Dedifferentiated amniotic fluid mesenchymal stem cell (primary cell): Measurements from ENCODE around the gene EEFSEC.
A peak's percentile ranks its signal among the peaks of the same experiment; 100 is the strongest.

Experiments used
- DNase-seq: peaks from one replicate; pipeline ENCODE4 v3.0.0-alpha.2; 2016; ENCODE audit errors: extremely low spot score

The EEFSEC gene

DNA sequence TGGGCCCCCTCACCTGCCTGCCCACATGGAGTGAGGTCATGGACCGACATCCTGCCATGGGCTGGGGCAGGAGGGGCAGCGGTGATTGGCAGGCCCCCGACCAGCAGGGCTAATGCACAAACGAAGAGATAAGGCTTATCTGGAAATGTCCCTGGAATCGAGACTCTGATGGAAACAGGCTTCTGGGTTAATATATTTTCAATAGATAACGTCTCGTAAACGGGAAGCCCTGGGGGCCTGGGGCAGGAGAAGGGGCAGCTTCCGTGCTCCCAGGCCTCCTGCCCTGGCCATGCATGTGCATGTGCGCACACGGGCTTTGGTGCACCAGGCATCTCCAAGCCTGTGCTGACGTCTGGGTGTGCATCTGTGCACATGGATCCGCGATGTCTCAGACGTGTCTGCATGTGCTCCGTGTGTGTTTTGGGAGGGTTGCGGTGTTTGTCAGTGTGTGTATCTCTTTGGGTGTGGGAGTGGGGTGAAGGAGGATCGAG lies 258.3 kb downstream of the EEFSEC start:
- no peak for DNase-seq

- DNase-seq = no peak
Observed at GRCh38 chr3:128412180-128413002, 259.1 kb downstream of the EEFSEC start.

GRCh38 chr3:128413003-128413370 lies 259.7 kb downstream of the EEFSEC start:
- no peak for DNase-seq

DNA sequence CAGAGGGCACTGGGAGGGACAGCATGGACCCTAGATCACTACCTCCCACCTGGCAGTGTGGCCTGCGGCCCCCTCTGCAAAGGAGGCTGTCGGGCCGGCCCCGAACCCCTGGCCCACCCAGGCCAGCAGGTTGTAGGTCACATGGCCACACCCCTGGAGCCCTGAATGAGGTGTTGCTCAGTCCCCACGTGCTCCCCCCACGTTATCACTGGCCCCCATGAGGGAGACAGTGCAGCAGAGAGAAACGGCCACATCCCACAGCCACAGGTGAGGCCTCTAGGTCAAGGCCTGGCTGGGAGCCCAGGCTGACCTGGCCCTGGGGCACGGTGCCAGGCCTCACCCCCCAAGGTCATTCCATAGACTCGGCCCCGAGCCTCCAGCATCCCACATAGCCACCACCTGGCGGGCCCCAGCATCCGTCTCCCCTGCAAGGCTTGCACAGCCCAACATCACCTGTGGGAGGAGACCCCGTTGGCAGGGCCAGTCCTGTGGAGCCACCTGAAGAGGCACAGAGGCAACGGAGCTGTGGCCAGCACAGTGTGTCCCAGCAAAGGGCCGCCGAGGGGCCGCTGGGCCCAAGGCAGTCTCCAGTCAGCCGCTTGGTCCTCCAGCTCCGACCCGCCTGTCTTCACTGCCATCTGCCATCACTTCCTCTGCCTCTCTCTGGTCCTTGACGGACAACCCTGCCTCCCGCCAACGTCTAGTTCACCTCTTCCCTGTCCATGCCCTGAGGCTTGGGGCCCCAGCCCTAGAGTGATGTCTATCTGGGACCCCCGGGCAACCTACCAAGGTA lies 260.3 kb downstream of the EEFSEC start:
- DNase-seq = no peak

- DNase-seq = no peak
Observed at GRCh38 chr3:128415200-128415772, 262.0 kb downstream of the EEFSEC start.

DNA sequence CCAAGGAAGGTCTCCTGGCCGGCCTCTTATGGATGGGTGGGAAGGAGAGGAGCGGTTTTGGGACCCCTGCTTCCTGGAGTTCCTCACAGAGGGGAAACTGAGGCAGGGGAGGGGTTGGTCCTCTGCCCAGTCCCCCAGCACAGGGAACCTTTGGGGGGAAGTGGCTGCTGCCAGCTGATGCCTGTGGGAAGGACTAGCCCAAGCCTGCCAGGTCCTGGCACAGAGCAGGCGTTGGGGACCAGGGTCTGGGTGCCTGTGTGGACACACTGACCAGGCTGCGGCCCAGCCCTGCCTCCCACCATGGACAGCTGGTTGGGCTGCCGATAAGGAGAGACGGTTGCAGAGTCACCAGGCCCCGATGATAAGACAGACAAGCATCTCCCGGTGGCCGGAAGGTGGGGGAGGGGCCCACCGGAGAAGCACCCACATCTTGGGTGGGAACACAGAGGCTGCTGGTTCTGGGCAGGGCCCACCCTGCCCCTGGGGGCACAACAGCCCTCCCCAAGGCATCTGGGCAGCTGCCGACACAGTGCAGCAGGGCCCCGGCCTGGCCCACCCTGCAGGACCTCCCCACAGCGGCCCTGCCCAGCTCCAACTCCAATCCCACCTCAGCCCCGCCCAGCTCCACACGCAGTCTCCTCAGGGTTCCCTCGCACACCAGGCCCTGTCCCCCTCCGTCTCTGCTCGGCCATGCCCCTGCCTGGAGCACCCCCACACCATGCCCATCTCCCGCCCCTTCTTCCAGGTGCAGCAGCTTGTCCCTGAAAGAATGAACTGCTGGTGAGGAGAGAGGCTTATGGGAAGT lies 262.7 kb downstream of the EEFSEC start:
- DNase-seq = no peak

- peak; percentile 33 for DNase-seq
Observed at GRCh38 chr3:128416578-128417211, 263.4 kb downstream of the EEFSEC start.

DNA sequence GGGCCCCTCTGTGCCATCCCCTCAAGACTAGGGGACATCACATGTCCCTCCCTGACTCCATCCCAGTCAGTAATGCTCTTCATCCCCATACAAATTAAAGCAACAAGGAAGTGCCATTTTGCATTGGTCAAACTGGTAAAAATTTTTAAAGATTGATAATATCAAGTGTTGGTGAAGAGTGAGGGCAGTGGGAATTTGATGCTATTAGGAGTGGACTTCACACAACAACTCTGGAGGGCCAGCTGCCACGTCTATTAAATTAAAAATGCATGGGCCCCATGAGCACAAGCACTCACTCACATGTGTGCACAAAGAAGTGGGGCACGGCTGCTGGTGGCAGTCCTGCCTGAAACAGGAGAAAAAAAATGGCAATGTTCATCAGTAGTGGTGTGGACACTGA lies 265.6 kb downstream of the EEFSEC start:
- DNase-seq = no peak

GRCh38 chr3:128419311-128419710 lies 266.0 kb downstream of the EEFSEC start:
- DNase-seq = no peak

- no peak for DNase-seq
Observed at GRCh38 chr3:128420289-128420688, 267.0 kb downstream of the EEFSEC start.

DNA sequence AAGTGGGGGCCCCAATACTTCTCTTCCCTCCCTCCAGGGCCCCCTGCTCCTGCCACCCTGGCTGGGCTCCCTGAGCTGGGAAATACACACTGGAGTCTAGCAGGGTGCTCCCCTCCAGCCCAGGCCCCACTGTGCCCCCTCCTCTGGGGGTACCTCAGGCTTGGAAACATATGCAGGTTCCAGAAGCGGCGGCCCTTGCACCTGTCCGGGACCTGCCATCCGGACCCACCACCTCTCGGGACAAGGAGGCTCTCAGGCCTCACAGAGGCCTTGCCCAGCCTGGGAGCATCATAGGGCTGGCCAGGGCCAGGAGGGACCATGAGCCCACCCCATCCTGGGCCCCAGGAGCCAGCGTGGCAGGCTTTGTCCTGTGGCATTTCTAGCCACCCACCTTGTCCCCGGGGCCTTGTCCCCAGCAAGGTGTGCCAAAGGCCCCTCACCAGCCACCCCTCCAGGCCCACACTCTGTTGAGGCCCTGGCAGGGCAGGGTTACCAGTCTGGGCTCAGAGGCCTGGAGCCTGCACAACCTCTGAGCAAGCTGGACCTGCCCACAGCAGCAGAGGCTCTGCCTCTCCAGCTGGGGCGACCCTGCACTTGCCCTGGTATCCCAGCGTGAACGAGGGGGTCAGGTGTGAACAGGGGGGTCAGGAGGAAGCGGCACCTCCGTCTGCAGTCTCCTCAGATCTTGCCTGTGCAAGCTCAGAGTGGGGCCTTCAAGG lies 267.6 kb downstream of the EEFSEC start:
- DNase-seq = no peak

GRCh38 chr3:128421439-128421836 lies 268.2 kb downstream of the EEFSEC start:
- no peak for DNase-seq

DNA sequence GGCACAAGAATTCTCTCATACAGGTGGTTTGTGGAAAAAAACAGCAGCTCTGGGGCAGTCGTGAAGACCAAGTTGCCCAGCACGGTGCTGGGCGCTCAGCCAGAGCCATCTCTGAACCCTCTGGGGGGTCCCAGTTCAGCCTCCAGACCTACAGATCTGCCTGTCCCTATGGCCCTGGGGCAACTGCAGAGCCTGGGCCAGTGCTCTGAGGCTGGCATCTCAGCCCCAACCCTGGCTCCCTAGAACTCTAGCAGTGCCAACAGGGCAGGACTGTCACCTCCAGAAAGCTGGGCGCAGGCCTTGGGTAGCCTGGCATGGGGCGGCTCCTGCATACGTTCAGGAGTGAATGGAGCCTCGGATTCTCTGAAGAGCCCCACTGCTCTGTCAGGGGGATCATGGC lies 268.7 kb downstream of the EEFSEC start:
- DNase-seq = no peak

- no peak for DNase-seq
Observed at GRCh38 chr3:128422762-128423524, 269.7 kb downstream of the EEFSEC start.

- no peak for DNase-seq
Observed at GRCh38 chr3:128423525-128424147, 270.4 kb downstream of the EEFSEC start.

DNA sequence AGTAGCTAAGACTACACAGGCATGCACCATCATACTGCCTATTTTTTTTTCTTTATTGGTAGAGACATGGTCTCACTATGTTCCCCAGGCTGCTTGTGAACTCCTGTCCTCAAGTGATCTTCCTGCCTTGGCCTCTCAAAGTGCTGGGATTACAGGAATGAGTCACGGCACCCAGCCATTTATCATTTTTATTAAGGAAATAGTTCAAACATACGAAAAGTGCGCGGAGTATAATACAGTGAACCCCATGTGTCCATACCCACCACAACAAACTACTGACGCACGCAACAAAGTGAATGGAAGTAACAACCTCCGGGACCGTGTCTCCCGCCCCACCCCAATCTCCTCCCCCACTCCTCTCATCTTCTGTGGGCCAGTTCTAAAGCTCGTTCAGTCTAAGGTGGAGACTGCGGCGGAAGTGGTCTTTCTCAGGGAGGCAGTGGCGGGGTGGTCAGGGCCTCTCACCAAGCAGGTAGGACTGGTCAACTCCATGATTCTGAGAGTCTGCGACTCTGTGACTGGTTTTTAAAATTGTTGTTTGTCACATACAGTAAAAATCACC lies 271.3 kb downstream of the EEFSEC start:
- no peak for DNase-seq

DNA sequence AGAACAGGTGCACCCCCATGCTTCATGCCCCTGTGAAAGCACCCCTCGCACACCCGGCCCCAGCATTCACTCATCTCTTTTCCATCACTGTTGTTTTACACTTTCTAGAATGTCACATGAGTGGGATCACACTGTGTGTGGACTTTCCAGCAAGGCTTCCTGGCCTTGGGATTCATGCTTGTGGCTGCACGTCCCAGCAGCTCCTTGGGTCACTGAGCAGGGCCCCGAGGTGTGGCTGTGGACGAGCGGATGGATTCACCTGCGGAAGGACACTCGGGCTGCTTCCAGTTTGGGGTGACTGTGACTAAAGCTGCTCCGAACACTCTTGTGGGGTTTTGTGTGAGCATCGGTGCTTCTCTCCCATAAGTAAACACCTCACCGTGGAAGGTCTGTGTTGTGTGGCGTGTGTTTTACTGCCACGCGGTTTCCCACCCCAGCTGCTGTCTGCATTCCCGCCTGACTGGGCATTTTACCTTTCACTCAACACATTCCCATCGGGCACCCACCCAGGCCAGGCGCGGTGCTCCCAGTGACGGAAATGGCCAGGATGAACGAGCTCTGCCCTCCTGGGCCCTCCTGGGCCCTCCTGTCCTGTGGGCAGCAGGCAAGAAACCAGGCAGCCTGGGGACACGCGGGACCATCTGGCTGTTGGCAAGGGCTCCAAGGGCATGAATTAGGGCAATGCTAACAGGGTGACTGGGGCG lies 272.0 kb downstream of the EEFSEC start:
- DNase-seq = no peak

DNA sequence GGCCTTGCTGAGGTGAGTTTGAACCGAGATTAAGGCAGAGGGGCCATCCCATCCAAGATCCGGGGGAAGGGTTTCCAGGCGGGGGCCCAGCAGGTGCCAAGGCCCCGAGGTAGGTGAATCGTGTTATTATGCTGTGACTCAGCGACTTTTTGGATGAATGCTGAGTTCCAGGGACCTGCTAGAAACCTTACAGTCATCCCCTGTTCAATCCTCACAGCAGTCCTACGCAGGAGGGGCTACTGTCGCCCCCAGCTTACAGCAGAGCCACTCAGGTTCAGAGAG lies 272.5 kb downstream of the EEFSEC start:
- DNase-seq = no peak
